Loucy (cell line): ENCODE data around the gene GTF2IRD1.
"Not testable (repeated sequence)": the region's sequence is repeated elsewhere in the genome, so short reads cannot be mapped to it uniquely, and the experiment has no call there.

Source experiments
- H2AFZ ChIP-seq: fragments of 200-600 bp; sonication (generic); 2 replicates; pipeline ENCODE4 v1.6.0; 2016; ENCODE audit warnings: antibody characterized with exemption, mild to moderate bottlenecking, low read length, moderate library complexity
- H3F3A ChIP-seq: fragments of 200-600 bp; 2 replicates; pipeline ENCODE4 v1.6.0; 2016; ENCODE audit warnings: antibody characterized with exemption, low read depth, mild to moderate bottlenecking
- H3K27me3 ChIP-seq: fragments of 200-600 bp; sonication (generic); 2 replicates; pipeline ENCODE4 v1.6.1; 2014; ENCODE audit warnings: low read length, mild to moderate bottlenecking; ENCODE audit not compliant: insufficient read depth, poor library complexity, severe bottlenecking
- H3K36me3 ChIP-seq: fragments of 200-600 bp; sonication (generic); 2 replicates; pipeline ENCODE4 v1.6.1; 2016; ENCODE audit warnings: low read length; ENCODE audit not compliant: insufficient read depth
- H3K4me1 ChIP-seq: fragments of 200-600 bp; sonication (generic); 2 replicates; pipeline ENCODE4 v1.5.1; 2014; ENCODE audit warnings: low read length, mild to moderate bottlenecking; ENCODE audit not compliant: insufficient read depth, poor library complexity, severe bottlenecking
- H3K4me2 ChIP-seq: fragments of 200-600 bp; sonication (generic); 2 replicates; pipeline ENCODE4 v1.6.0; 2014; ENCODE audit warnings: antibody characterized with exemption, low read length, low read depth, mild to moderate bottlenecking; ENCODE audit not compliant: poor library complexity, severe bottlenecking
- H3K4me3 ChIP-seq: fragments of 200-600 bp; sonication (generic); 2 replicates; pipeline ENCODE4 v1.5.1; 2014; ENCODE audit warnings: low read length, mild to moderate bottlenecking, mixed read lengths; ENCODE audit not compliant: poor library complexity, severe bottlenecking
- H3K79me2 ChIP-seq: fragments of 200-600 bp; sonication (generic); 2 replicates; pipeline ENCODE4 v1.6.1; 2014; ENCODE audit warnings: low read length; ENCODE audit not compliant: insufficient read depth
- H3K9ac ChIP-seq: fragments of 200-600 bp; sonication (generic); 2 replicates; pipeline ENCODE4 v1.6.0; 2014; ENCODE audit warnings: mild to moderate bottlenecking, low read depth, low read length, moderate library complexity; ENCODE audit not compliant: poor library complexity, severe bottlenecking
- H3K9me2 ChIP-seq: fragments of 200-600 bp; sonication (generic); replicated peaks from 2 replicates; pipeline ENCODE4 v1.6.1; 2016; ENCODE audit warnings: low read depth, low read length, mixed read lengths
- H3K9me3 ChIP-seq: fragments of 200-600 bp; sonication (generic); 2 replicates; pipeline ENCODE4 v1.6.1; 2014; ENCODE audit warnings: mild to moderate bottlenecking, antibody characterized with exemption, low read length, low read depth; ENCODE audit not compliant: insufficient read depth
- H4K20me1 ChIP-seq: fragments of 200-600 bp; sonication (generic); 2 replicates; pipeline ENCODE4 v1.6.0; 2014; ENCODE audit warnings: antibody characterized with exemption, low read length, mild to moderate bottlenecking; ENCODE audit not compliant: insufficient read depth, poor library complexity, severe bottlenecking
- EZH2phosphoT487 ChIP-seq: fragments of 200-600 bp; IDR thresholded peaks from 2 replicates; pipeline ENCODE4 v1.6.1; 2018; ENCODE audit warnings: antibody characterized with exemption, mild to moderate bottlenecking, moderate library complexity, borderline replicate concordance
- TF ChIP-seq, protein P1 (sequence below): fragments of 200-600 bp; sonication (generic); conservative IDR thresholded peaks from 2 replicates; pipeline ENCODE4 v1.5.1; 2014; ENCODE audit warnings: mild to moderate bottlenecking, antibody characterized with exemption, low read length

Gene GTF2IRD1

DNA sequence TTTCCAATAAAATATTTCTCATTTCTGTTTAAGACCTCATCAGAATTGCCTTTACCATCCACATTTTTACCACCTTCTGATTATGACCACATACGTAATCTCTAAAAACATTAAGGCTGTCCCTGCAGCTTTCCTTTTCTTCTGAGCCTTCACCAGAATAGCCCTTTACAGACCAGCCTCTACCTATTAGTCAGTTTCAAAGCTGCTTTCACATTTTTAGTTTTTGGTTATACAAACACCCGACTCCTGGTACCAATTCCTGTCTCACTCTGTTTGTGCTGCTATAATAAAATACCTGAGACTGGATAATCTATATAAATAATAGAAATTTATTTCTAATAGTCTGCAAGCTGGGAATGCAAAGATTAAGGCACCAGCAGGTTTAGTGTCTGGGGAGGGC lies 15.4 kb upstream of the GTF2IRD1 start:
- Histone ChIP-seq H3K4me1 (no peaks in the 10 kb centered on the region), H3K4me2 (no peak overlapping the region), H3K9me2 (no peaks in the 10 kb centered on the region), H3K27me3 (no peaks in the 10 kb centered on the region), H3F3A (no peaks in the 10 kb centered on the region), H3K4me3 (no peak overlapping the region), H3K79me2 (no peaks in the 10 kb centered on the region), H3K36me3 (no peaks in the 10 kb centered on the region), H3K9me3 (no peaks in the 10 kb centered on the region), H2AFZ (no peak overlapping the region), H4K20me1 (no peaks in the 10 kb centered on the region), H3K9ac (no peak overlapping the region)
- TF ChIP-seq, protein P1, sequence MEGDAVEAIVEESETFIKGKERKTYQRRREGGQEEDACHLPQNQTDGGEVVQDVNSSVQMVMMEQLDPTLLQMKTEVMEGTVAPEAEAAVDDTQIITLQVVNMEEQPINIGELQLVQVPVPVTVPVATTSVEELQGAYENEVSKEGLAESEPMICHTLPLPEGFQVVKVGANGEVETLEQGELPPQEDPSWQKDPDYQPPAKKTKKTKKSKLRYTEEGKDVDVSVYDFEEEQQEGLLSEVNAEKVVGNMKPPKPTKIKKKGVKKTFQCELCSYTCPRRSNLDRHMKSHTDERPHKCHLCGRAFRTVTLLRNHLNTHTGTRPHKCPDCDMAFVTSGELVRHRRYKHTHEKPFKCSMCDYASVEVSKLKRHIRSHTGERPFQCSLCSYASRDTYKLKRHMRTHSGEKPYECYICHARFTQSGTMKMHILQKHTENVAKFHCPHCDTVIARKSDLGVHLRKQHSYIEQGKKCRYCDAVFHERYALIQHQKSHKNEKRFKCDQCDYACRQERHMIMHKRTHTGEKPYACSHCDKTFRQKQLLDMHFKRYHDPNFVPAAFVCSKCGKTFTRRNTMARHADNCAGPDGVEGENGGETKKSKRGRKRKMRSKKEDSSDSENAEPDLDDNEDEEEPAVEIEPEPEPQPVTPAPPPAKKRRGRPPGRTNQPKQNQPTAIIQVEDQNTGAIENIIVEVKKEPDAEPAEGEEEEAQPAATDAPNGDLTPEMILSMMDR, result no peak
- TF ChIP-seq EZH2phosphoT487, result no peak

DNA sequence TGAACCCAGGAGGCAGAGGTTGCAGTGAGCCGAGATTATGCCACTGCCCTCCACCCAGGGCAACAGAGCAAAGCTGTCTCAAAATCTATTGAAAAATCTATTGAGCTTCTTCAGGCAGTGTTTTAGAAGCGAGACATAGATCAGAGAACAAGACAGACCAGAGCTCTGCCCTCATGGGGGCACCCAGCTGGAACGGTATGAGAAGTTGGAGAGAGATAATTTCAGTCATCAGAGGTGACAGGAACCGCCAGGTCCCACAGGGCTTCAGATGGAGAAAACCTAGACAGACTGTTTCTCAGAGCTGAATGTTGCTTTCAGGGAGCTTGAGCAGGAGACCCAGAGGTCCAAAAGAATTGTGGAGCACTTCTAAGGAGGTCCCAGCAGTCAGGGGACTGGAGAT lies 14.2 kb upstream of the GTF2IRD1 start:
- no peak overlapping the region for H3K9ac ChIP-seq
- TF ChIP-seq, protein P1, result no peak
- TF ChIP-seq EZH2phosphoT487, result no peak
- H3K4me1 ChIP-seq, result no peaks in the 10 kb centered on the region

DNA sequence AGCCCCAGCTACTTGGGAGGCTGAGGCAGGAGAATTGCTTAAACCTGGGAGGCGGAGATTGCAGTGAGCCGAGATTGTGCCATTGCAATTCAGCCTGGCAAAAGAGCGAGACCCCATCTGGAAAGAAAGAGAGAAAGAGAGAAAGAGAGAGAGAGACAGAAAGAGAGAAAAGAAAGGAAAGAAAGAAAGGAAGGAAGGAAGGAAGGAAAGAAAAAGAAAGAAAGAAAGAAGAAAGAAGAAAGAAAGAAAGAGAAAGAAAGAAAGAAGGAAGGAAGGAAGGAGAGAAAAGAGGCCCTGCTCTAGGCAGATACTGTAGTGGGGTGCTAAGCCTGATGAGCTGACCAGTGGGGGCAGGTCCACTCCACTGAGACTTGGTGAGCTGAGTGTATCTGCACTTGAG lies 13.6 kb upstream of the GTF2IRD1 start:
- H3F3A ChIP-seq, H4K20me1 ChIP-seq, H3K27me3 ChIP-seq, H2AFZ ChIP-seq, H3K4me2 ChIP-seq, H3K9me3 ChIP-seq, H3K9me2 ChIP-seq, H3K4me3 ChIP-seq, H3K9ac ChIP-seq, H3K36me3 ChIP-seq, H3K79me2 ChIP-seq, H3K4me1 ChIP-seq: not testable (repeated sequence)

More for the DNA sequence above, 14.2 kb upstream of the GTF2IRD1 start:
- no peaks in the 10 kb centered on the region for H3K9me3 ChIP-seq
- H3K4me2 ChIP-seq, result no peak overlapping the region
- no peaks in the 10 kb centered on the region for H3K36me3 ChIP-seq
- H4K20me1 ChIP-seq, result no peaks in the 10 kb centered on the region
- H3K79me2 ChIP-seq, result no peaks in the 10 kb centered on the region
- H3K27me3 ChIP-seq, result no peaks in the 10 kb centered on the region
- H3K9me2 ChIP-seq, result no peaks in the 10 kb centered on the region
- no peak overlapping the region for H3K4me3 ChIP-seq
- H2AFZ ChIP-seq, result no peak overlapping the region
- no peaks in the 10 kb centered on the region for H3F3A ChIP-seq

DNA sequence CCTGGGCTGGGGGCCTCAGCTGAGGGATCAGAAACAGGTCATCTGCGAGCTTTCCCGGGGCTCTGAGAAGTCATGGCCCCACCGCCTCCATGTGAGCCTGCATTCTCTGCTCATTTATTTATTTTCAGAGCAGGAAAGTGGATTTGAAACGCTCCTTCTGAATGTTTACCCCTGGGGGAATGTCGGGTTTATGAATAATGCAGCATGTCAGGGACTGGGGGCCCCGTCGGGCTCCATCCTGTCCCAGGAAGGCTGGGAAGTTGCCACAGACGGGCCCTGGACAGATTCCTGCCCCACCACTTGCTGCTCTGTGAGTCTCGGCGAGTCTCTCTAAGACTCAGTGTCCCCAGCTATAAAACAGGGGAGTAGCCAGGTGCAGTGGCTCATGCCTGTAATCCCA lies 11.9 kb upstream of the GTF2IRD1 start:
- H3F3A ChIP-seq, result no peaks in the 10 kb centered on the region
- no peak for TF ChIP-seq EZH2phosphoT487
- TF ChIP-seq, protein P1, result no peak

More for the DNA sequence above, 11.9 kb upstream of the GTF2IRD1 start:
- H3K4me2 ChIP-seq, result no peak overlapping the region
- H3K9me3 ChIP-seq, result no peaks in the 10 kb centered on the region
- H3K4me3 ChIP-seq, result no peak overlapping the region
- no peaks in the 10 kb centered on the region for H3K79me2 ChIP-seq
- no peaks in the 10 kb centered on the region for H3K4me1 ChIP-seq
- H3K27me3 ChIP-seq, result no peaks in the 10 kb centered on the region
- no peaks in the 10 kb centered on the region for H4K20me1 ChIP-seq
- no peaks in the 10 kb centered on the region for H3K9me2 ChIP-seq
- no peak overlapping the region for H2AFZ ChIP-seq
- no peak overlapping the region for H3K9ac ChIP-seq
- H3K36me3 ChIP-seq, result no peaks in the 10 kb centered on the region
